Transverse colon (tissue), 4 donors: ENCODE data around the gene TBATA.

Experiments
- POLR2AphosphoS5 ChIP-seq, 3 donors: sonication (generic); formaldehyde crosslinking; IDR thresholded peaks; one replicate each; pipeline ENCODE4 v1.6.1; 2016; ENCODE audit warnings: antibody characterized with exemption in 3 of 3
- TF ChIP-seq, protein P1 (sequence below), 5 experiments: fragments of 200-600 bp in 3 of 5; fragments of 450-650 bp in 2 of 5; sonication (generic) in 3 of 5; IDR thresholded peaks; 1 replicate in 2 of 5; 2 replicates in 3 of 5; pipeline ENCODE4 v1.5.1; 2016 to 2017; ENCODE audit warnings: antibody characterized with exemption in 5 of 5, inconsistent platforms in 3 of 5, mild to moderate bottlenecking in 2 of 5, moderate library complexity in 1 of 5

DNA sequence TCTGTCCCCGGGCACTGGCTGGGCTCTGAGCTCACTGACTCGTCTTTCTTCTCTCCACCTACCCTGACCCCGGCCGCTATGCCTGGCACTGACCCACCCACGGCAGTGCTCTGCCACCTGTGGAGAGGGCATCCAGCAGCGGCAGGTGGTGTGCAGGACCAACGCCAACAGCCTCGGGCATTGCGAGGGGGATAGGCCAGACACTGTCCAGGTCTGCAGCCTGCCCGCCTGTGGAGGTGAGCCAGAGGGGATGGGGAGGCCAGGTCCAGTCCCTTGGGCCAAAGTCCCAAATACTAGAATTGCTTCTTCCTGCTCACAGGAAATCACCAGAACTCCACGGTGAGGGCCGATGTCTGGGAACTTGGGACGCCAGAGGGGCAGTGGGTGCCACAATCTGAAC lies 27.3 kb downstream of the TBATA start:
- TF ChIP-seq, protein P1, sequence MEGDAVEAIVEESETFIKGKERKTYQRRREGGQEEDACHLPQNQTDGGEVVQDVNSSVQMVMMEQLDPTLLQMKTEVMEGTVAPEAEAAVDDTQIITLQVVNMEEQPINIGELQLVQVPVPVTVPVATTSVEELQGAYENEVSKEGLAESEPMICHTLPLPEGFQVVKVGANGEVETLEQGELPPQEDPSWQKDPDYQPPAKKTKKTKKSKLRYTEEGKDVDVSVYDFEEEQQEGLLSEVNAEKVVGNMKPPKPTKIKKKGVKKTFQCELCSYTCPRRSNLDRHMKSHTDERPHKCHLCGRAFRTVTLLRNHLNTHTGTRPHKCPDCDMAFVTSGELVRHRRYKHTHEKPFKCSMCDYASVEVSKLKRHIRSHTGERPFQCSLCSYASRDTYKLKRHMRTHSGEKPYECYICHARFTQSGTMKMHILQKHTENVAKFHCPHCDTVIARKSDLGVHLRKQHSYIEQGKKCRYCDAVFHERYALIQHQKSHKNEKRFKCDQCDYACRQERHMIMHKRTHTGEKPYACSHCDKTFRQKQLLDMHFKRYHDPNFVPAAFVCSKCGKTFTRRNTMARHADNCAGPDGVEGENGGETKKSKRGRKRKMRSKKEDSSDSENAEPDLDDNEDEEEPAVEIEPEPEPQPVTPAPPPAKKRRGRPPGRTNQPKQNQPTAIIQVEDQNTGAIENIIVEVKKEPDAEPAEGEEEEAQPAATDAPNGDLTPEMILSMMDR (IDR thresholded peaks at IDR 0.05): no peak
- no peak for TF ChIP-seq POLR2AphosphoS5 (IDR thresholded peaks at IDR 0.05)
